ENCODE results near the gene SUSD1.

SUSD1 gene

DNA sequence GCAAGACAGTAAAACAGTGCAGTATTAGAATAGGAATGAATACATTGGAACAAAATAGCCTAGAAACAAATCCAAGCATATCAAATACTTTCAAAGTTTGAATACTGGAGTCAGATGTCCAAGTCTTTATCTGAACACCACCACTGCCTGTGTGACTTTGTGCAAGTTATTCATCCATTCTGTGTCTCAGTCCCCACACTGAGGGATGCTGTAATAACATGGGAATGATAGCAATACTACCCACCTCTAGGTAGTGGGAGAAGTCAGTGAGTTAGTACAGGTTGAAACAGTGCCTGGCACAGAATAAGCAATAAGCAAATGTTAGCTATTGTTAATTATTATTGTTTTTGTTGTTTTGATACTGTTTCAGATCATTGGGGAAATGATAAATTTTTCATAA is 130.9 kb downstream of the SUSD1 start:
- TF ChIP-seq, protein P1, sequence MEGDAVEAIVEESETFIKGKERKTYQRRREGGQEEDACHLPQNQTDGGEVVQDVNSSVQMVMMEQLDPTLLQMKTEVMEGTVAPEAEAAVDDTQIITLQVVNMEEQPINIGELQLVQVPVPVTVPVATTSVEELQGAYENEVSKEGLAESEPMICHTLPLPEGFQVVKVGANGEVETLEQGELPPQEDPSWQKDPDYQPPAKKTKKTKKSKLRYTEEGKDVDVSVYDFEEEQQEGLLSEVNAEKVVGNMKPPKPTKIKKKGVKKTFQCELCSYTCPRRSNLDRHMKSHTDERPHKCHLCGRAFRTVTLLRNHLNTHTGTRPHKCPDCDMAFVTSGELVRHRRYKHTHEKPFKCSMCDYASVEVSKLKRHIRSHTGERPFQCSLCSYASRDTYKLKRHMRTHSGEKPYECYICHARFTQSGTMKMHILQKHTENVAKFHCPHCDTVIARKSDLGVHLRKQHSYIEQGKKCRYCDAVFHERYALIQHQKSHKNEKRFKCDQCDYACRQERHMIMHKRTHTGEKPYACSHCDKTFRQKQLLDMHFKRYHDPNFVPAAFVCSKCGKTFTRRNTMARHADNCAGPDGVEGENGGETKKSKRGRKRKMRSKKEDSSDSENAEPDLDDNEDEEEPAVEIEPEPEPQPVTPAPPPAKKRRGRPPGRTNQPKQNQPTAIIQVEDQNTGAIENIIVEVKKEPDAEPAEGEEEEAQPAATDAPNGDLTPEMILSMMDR (IDR thresholded peaks at IDR 0.05; ENCODE audit: low read length, missing control alignments) = no peak
- H3K4me3 ChIP-seq (replicated peaks; ENCODE audit: low read depth, low read length) = no peak overlapping the region
- no peak for DNase-seq (ENCODE audit: low read depth)

DNA sequence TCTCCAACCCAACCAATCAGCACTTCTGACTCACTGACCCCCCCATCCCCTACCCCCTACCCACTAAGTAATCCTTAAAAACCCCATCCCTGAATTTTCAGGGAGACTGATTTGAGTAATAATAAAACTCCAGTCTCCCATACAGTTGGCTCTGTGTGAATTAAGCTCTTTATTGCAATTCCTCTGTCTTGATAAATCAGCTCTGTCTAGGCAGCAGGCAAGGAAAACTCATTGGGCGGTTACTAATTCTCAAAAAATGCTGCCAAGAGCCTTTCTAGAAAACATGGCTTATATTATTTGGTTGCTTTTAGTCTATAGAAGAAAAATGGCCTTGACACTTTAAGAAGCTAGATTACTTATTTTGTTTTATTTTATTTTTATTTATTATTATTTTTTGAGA is 131.7 kb downstream of the SUSD1 start:
- TF ChIP-seq, protein P1 (IDR thresholded peaks at IDR 0.05; ENCODE audit: low read length, missing control alignments) = no peak
- no peak for DNase-seq (ENCODE audit: low read depth)
- H3K4me3 ChIP-seq (replicated peaks; ENCODE audit: low read depth, low read length) = no peak overlapping the region

DNA sequence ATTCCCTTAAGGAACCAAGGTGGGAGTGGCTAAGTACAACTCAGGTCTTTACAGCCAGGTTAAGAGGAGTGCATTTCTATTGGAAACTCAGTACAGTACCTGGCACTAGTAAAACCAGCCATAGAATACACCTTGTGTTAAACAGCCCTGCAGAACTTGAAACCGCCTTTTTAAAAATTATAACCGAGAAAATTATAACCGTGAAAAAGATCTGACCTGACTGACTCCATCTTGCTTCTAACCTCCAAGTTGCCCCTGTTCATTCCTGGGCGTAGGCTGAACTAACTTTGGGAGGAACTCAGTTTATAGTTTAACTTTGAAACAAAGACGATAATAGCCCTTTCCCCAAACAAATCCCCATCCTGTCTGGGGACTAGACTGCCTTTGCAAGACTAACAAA is 132.3 kb downstream of the SUSD1 start:
- DNase-seq (ENCODE audit: low read depth) = no peak
- no peak overlapping the region for H3K4me3 ChIP-seq (replicated peaks; ENCODE audit: low read depth, low read length)
- TF ChIP-seq, protein P1 (IDR thresholded peaks at IDR 0.05; ENCODE audit: low read length, missing control alignments) = no peak

DNA sequence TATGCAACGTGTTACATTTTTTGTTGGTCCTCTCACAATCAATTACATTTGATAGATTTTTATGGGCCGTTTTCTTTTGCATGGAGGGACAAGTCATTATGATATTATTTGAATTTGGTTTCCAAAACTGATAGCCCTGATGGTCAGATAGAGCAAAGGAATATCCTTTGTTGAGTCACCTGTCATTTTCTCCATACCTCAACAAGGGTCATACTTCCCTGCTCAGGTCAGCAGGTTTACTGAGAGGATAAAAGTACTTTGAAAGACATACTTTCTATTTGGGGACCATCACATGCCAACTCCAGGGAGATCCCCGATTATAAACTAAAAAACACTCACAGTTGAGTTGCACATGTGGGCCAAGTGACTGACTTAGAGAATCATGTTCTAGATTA is 132.9 kb downstream of the SUSD1 start:
- no peak overlapping the region for H3K4me3 ChIP-seq (replicated peaks; ENCODE audit: low read depth, low read length)
- TF ChIP-seq, protein P1 (IDR thresholded peaks at IDR 0.05; ENCODE audit: low read length, missing control alignments) = no peak

DNA sequence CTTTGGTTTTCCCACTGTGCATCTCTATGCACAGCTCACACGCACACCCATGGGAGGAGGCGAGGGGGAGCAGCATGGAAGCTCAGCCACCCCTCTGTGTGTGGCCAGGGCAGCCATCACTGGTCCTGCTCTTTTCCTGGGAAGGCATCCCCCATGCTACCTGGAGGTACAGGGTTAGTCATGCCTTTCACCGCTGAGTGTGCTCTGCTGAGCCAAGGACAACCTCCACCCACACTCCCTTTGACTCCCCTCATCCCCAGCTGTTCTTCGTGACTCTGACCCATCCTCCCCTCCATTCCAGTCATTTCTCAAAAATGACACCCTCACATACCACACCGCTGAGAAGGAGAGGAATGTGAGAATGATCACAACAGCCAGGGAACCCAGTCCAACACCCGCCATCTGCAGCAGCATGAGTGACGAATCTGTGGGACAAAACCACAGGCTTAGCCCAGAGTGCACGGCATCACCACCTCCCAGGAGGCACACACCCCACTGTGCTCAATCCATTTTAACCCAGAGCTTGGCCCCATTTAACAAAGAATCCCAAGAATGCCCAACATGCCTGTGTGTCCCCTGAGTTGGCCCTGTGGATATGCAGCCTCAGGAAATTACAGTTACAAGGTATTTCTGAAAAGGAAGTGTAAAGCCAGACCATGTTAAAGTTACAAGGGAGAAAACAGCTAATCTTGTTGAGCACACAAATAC is 133.4 kb downstream of the SUSD1 start:
- DNase-seq (ENCODE audit: low read depth) = peak; percentile 99
- TF ChIP-seq, protein P1 (IDR thresholded peaks at IDR 0.05; ENCODE audit: low read length, missing control alignments) = no peak
- H3K4me3 ChIP-seq (replicated peaks; ENCODE audit: low read depth, low read length) = no peak overlapping the region

More for the DNA sequence above, 132.9 kb downstream of the SUSD1 start:
- DNase-seq (ENCODE audit: low read depth) = no peak

DNA sequence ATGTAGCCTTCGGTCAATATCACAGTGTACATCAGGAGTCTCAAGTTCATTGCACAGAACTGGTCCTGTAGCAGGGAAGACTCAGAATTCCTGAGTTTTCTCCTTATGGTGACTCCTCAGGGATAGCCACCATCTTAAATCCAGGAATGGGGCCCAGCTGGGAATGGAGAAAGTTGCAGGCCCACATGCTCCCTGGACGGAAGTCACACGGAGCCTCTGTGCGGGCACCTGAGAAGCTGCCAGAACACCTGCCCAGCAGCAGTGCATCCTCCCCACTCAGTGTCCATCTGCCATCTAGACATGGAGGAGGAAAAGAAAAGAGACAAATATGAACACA is 133.9 kb downstream of the SUSD1 start:
- no peak for DNase-seq (ENCODE audit: low read depth)
- TF ChIP-seq, protein P1 (IDR thresholded peaks at IDR 0.05; ENCODE audit: low read length, missing control alignments) = no peak
- H3K4me3 ChIP-seq (replicated peaks; ENCODE audit: low read depth, low read length) = no peak overlapping the region

DNA sequence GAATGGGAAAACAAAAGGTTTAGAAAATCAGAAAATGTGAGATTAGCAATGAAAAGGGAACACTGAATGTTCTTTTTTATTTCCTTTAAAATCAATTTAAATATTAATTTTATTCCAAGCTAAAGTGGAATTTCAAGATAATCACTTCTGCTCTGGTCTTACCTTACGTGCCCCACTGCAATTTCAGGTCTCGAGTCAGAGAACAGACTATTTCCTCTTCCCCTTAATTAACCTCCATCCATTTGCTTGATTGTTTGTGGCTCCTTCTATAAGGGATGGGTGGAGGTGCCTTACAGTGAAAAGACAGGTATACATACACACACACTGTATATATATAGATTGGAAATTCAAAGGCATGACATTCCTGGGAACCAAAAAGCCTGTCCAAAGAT is 137.1 kb downstream of the SUSD1 start:
- TF ChIP-seq, protein P1 (IDR thresholded peaks at IDR 0.05; ENCODE audit: low read length, missing control alignments) = no peak
- DNase-seq (ENCODE audit: low read depth) = no peak
- H3K4me3 ChIP-seq (replicated peaks; ENCODE audit: low read depth, low read length) = no peak overlapping the region
